IPS-20b (cell line): Measurements from ENCODE around the gene ERI2.

Experiments used
- H3K27ac ChIP-seq: one replicate; pipeline ENCODE4 v1.5.1; 2013; ENCODE audit warnings: low read length
- H3K27me3 ChIP-seq: 2 replicates; pipeline ENCODE4 v1.6.1; 2013; ENCODE audit warnings: mild to moderate bottlenecking, low read length, inconsistent platforms; ENCODE audit not compliant: insufficient read depth
- H3K36me3 ChIP-seq: 2 replicates; pipeline ENCODE4 v1.6.1; 2013; ENCODE audit warnings: low read depth, mild to moderate bottlenecking, inconsistent platforms, low read length, moderate library complexity; ENCODE audit not compliant: insufficient read depth
- H3K4me1 ChIP-seq: 2 replicates; pipeline ENCODE4 v1.6.1; 2013; ENCODE audit warnings: mild to moderate bottlenecking, control low read depth, inconsistent platforms, low read length, moderate library complexity; ENCODE audit not compliant: insufficient read depth
- H3K4me3 ChIP-seq: 2 replicates; pipeline ENCODE4 v1.5.1; 2013; ENCODE audit warnings: mild to moderate bottlenecking, low read length, inconsistent platforms
- H3K9ac ChIP-seq: 2 replicates; pipeline ENCODE4 v1.6.1; 2013; ENCODE audit warnings: low read depth, mild to moderate bottlenecking, inconsistent platforms, low read length, moderate library complexity
- H3K9me3 ChIP-seq: 2 replicates; pipeline ENCODE4 v1.6.1; 2013; ENCODE audit warnings: mild to moderate bottlenecking, low read depth, low read length, inconsistent platforms; ENCODE audit not compliant: insufficient read depth

ERI2 gene

DNA sequence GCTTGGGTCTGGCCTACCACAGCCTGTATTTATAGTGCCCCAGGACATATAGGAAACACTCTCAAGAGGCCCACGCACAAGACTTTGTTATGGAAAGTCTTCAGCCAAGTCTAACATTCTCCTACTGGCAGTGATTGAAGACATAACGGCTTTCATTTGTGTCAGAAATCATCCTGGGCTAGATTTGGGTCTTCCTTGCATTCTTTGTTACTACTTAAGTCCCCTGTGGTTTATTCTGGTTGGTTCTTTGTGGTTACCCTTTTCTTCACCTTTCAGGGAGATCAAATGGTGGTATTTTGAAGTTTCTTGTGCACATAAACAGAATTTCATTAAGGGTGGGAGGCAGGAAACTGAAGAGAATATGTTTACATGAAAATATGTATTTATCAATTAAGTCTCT, 37.8 kb upstream of the ERI2 start:
- H3K36me3 ChIP-seq = peaks cover 34% of the 10 kb centered on the region
- no peaks in the 10 kb centered on the region for H3K4me1 ChIP-seq
- no peaks in the 10 kb centered on the region for H3K27me3 ChIP-seq
- no peak overlapping the region for H3K9ac ChIP-seq
- no peak overlapping the region for H3K27ac ChIP-seq
- no peaks in the 10 kb centered on the region for H3K9me3 ChIP-seq
- H3K4me3 ChIP-seq = no peak overlapping the region

DNA sequence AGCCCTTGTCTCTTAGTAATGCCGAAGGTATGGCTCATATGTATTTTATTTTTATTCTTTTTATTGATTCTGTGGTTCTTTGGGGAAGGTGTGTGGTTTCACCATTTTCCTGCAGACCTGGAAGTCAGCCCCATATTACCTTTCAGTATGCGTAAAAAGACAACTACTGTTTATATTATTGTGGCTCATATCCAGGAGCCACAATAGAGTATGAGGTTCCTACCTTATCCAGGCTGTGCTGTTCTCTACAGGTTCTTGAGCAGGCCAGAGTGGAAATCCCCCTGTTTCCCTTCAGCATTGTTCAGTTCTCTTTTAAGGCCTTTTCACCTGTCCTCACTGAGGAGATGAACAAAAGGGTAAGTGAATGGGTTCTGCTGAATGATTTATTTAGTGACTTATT, 33.2 kb upstream of the ERI2 start:
- no peak overlapping the region for H3K27ac ChIP-seq
- H3K27me3 ChIP-seq = no peaks in the 10 kb centered on the region
- H3K4me3 ChIP-seq = no peak overlapping the region
- H3K36me3 ChIP-seq = peaks cover 28% of the 10 kb centered on the region
- H3K9me3 ChIP-seq = peaks cover 10% of the 10 kb centered on the region; the same call in 1 of the 2 replicates
- H3K9ac ChIP-seq = no peak overlapping the region
- no peaks in the 10 kb centered on the region for H3K4me1 ChIP-seq

DNA sequence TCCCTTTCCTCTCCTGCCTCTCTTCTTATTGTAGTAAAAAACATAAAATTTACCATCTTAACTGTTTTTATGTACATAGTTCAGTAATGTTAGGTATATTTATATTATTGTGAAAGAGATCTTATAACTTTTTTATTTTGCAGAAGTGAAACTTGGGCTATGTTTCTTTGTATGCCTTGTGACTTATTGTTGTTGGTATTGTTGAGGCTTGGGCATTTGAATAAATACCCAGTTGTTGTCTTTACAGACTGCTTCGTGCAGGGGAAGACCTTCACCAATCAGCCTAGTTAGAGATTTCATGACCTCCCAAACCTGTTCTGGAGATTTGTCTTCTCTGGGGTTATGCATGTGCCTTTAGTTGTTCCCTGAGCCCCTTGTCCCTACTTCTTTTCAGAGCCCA, 32.0 kb upstream of the ERI2 start:
- Histone ChIP-seq H3K4me1 (no peaks in the 10 kb centered on the region), H3K36me3 (peaks cover 35% of the 10 kb centered on the region), H3K9ac (no peak overlapping the region), H3K27me3 (no peaks in the 10 kb centered on the region), H3K9me3 (peaks cover 10% of the 10 kb centered on the region; the same call in 1 of the 2 replicates), H3K4me3 (no peak overlapping the region), H3K27ac (no peak overlapping the region)

DNA sequence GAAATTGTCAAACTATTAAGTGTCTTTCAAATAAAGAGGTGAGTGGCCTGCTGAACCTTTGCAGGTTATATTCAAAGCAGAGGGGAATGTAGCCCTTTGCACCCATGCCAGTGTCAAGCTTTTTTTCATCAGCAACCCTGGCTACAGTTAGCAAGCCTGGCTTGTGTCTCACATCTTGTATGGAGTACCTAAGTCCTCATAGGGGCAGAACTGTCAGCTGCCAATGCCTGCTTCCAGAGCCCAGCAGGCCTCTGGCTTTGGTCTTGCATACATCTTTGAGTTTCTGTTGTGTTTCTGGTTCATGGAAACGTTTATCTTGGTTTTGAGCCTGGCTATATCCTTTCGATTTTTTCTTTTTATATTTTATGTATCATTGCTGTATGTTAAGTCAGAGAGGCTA, 26.8 kb upstream of the ERI2 start:
- no peak overlapping the region for H3K27ac ChIP-seq

DNA sequence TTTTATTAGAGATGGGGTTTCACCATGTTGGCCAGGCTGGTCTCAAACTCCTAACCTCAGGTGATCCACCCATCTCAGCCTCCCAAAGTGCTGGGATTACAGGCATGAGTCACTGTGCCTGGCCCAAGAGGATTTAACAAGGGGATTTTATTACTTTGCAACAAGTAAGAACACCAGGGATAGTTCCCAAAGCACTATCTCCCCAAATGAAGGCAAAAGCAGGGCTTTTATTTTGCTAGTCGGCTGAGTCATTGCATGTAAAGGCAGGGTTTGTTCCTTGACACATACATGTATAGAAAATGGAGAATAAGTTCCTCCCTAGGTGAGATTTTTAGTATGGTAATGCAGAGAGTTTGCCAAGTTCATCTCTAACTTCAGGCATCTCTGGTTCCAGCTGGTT, 24.1 kb upstream of the ERI2 start:
- Histone ChIP-seq H3K36me3 (peaks cover 56% of the 10 kb centered on the region), H3K27me3 (no peaks in the 10 kb centered on the region), H3K27ac (no peak overlapping the region), H3K4me1 (no peaks in the 10 kb centered on the region), H3K4me3 (no peak overlapping the region), H3K9me3 (no peaks in the 10 kb centered on the region), H3K9ac (no peak overlapping the region)

More for the DNA sequence above, 26.8 kb upstream of the ERI2 start:
- no peaks in the 10 kb centered on the region for H3K4me1 ChIP-seq
- no peak overlapping the region for H3K4me3 ChIP-seq
- no peak overlapping the region for H3K9ac ChIP-seq
- H3K27me3 ChIP-seq = no peaks in the 10 kb centered on the region
- peaks cover 10% of the 10 kb centered on the region; the same call in 1 of the 2 replicates for H3K9me3 ChIP-seq
- peaks cover 44% of the 10 kb centered on the region for H3K36me3 ChIP-seq

DNA sequence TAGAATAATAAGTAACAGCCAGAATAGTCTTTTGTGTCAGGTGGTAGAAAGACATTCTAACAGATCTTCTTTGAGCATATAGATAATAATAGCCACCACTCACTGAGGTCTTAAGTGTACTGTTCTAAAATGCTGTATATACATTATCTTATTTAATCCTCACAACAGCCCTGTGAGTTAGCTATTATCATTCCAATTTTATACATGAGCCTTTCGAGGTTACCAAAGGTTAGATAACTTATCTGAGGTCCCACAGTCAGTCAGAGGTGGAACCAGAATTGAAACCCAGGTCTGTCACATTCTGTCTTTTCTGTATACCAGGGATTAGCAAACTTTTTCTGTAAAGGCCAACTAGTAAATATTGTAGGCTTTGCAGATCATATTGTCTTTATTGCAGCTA, 23.3 kb upstream of the ERI2 start:
- H3K4me3 ChIP-seq = no peak overlapping the region
- H3K27me3 ChIP-seq = no peaks in the 10 kb centered on the region
- no peaks in the 10 kb centered on the region for H3K4me1 ChIP-seq
- no peak overlapping the region for H3K27ac ChIP-seq
- no peaks in the 10 kb centered on the region for H3K9me3 ChIP-seq
- no peak overlapping the region for H3K9ac ChIP-seq
- peaks cover 58% of the 10 kb centered on the region for H3K36me3 ChIP-seq

DNA sequence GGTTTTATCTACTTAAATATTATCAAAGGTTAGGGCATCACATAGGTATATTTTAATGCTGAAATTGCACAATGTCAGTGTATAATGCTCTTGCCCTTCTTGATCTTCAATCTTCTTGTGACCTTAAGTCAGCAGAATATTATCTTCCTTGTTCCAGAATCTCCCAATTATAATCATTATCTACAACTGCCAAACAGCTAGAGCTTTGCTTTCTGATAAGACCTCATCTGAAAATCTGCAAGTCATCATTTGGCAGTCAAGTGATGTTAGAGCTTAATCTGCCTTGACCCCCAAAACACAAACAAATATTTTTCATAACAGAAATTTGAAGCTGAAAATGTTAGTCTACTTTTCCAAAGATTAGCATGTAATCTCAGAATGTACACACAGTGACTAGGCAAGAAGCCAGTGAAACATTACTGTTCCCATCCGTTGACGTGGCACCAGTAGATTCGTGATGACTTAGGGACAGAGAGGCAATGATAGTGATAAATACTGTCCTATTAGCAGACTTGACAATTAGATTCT, 19.8 kb upstream of the ERI2 start:
- H3K27ac ChIP-seq = no peak overlapping the region
- no peaks in the 10 kb centered on the region for H3K4me1 ChIP-seq
- no peak overlapping the region for H3K9ac ChIP-seq
- no peaks in the 10 kb centered on the region for H3K27me3 ChIP-seq
- H3K36me3 ChIP-seq = peaks cover 55% of the 10 kb centered on the region
- H3K4me3 ChIP-seq = no peak overlapping the region
- no peaks in the 10 kb centered on the region for H3K9me3 ChIP-seq

DNA sequence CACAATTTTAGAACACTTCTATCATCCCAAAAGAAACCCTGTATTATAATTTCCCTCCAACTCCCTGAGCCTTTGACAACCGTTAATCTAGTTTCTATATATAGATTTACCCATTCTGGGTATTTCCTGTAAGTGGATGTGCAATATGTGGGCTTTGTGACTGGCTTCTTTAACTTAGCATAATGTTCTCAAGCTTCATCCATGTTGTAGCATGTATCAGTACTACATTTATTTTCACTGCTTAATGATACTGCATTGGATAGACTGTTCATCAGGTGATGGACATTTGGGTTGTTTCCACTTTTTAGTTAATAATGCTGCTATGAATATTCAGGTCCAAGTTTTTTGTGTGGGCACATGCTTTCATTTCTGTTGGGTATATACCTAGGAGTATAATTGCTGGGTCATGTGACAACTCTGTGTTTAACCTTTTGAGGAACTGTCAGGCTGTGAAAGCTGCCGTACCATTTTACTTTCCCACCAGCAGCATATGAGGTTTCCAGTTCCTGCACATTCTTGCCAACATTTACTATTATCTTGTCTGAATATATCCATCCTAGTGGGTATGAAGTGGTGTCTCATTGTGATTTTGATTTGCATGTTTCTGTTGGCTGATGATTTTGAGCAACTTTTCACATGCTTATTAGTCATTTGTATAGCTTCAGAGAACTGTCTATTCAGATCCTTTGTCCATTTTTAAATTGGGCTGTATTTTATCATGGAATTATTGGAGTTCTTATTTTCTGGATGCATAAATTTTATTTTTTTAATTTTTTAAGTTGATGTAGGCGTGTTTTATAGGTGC, 16.5 kb upstream of the ERI2 start:
- no peak overlapping the region for H3K9ac ChIP-seq
- H3K27me3 ChIP-seq = no peaks in the 10 kb centered on the region
- H3K9me3 ChIP-seq = no peaks in the 10 kb centered on the region
- peaks cover 46% of the 10 kb centered on the region for H3K36me3 ChIP-seq
- H3K4me1 ChIP-seq = no peaks in the 10 kb centered on the region
- H3K4me3 ChIP-seq = no peak overlapping the region
- H3K27ac ChIP-seq = no peak overlapping the region

DNA sequence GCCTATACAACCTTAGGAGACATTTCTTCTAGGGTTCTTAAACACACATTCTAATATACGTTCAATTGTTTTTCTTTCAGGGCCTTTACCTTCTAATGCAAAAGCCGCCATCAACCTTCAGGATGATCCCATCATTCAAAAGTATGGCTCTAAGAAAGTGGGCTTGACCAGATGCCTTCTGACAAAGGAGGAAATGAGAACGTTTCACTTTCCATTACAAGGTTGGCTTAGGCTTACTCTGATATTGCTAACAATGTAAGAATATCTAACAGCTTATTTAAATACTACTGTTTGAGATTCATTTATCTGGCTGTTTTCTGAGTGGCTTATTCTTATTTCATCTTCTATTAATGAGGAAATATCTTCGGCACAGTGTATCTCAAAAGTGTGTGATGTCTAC, 15.4 kb upstream of the ERI2 start:
- no peak overlapping the region for H3K4me3 ChIP-seq
- H3K27me3 ChIP-seq = no peaks in the 10 kb centered on the region
- H3K4me1 ChIP-seq = no peaks in the 10 kb centered on the region
- H3K27ac ChIP-seq = no peak overlapping the region
- H3K36me3 ChIP-seq = peaks cover 43% of the 10 kb centered on the region
- H3K9ac ChIP-seq = no peak overlapping the region
- no peaks in the 10 kb centered on the region for H3K9me3 ChIP-seq

DNA sequence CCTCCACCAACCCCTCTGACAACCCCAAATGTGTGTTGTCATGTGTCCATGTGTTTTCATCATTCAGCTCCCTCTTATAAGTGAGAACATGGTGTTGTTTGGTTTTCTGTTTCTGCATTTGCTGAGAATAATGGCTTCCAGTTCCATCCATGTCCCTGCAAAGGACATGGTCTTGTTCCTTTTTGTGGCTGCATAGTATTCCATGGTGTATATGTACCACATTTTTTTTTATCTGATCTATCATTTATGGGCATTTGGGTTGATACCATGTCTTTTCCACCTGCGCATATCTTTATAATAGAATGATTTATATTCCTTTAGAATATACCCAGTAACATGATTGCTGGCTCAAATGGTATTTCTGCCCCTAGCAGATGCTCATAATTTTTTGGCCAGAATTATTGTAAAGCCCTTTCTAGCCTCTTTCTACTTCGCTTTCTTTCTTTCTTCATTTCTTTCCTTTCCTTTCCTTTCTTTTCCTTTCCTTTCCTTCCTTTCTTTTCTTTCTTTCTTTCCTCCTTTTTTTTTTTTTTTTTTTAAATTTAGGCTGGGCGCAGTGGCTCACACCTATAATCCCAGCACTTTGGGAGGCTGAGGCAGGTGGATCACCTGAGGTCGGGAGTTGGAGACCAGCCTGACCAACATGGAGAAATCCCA, 12.8 kb upstream of the ERI2 start:
- Histone ChIP-seq H3K4me1 (no peaks in the 10 kb centered on the region), H3K9ac (no peak overlapping the region), H3K4me3 (no peak overlapping the region), H3K36me3 (peaks cover 45% of the 10 kb centered on the region), H3K9me3 (no peaks in the 10 kb centered on the region), H3K27me3 (no peaks in the 10 kb centered on the region), H3K27ac (no peak overlapping the region)

DNA sequence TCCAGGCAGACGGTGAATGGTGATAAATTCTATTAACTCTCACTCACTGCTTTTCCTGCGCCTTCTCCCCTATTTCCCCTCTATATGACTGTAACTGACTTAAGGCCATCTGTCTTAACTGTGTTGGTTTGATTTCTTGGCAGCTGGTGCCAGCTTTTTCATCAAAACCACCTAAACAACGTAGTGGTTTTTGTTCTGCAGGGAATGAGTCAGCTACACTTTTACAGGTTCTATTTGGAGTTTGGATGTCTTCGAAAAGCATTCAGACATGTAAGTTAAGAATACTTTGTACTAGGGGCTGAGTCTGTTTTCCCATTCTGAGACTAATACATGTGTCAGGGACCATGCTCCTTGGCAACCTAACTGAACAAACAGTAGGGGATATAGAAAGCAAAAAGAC, 8.5 kb upstream of the ERI2 start:
- H3K9me3 ChIP-seq = no peaks in the 10 kb centered on the region
- no peak overlapping the region for H3K4me3 ChIP-seq
- H3K9ac ChIP-seq = no peak overlapping the region
- H3K36me3 ChIP-seq = peaks cover 39% of the 10 kb centered on the region
- no peaks in the 10 kb centered on the region for H3K4me1 ChIP-seq
- no peak overlapping the region for H3K27ac ChIP-seq
- H3K27me3 ChIP-seq = no peaks in the 10 kb centered on the region

DNA sequence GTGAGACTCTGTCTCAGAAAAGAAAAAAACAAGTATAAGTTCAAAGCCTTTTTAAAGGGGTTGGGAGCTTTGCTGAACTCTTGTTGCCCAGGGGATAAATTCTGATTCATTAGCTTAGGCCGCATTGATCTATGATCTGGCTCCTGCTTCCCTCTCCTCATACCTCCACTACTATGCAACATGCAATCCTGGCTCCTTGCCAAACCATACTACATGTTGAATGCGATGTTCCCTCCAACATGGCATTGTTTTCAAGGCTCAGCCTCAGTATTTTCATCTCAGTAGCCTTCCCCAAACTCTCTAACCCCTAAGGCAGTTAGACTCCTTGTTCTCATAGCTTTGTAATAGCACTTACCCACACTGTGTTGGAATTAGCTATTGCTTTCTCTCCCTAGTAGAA, 6.2 kb upstream of the ERI2 start:
- Histone ChIP-seq H3K36me3 (peaks cover 31% of the 10 kb centered on the region), H3K4me3 (no peak overlapping the region), H3K4me1 (no peaks in the 10 kb centered on the region), H3K27me3 (no peaks in the 10 kb centered on the region), H3K9me3 (no peaks in the 10 kb centered on the region), H3K9ac (no peak overlapping the region), H3K27ac (no peak overlapping the region)
